Measurements from ENCODE around the gene MREG.
"Not testable (repeated sequence)": the region's sequence is repeated elsewhere in the genome, so short reads cannot be mapped to it uniquely, and the experiment has no call there.

MREG gene

DNA sequence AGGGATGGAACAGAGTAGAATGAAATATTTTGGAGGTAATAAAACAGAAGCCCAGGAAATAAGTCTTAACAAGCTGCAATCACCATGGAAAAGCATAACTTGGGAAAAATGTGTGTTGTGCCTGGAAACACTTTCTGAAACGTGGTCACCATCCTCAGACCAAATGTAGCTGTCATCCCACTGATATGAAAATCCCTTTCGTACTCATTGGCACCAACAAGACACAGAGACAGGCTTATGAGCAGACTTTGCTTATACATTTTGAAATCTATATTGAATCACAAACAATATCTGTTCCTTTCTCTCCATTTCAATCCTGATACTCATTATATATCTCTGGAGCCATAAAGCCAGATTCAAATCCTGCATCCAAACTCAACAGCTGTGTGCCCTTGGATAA lies 28.7 kb downstream of the MREG start:
- DNase-seq: no peak

DNA sequence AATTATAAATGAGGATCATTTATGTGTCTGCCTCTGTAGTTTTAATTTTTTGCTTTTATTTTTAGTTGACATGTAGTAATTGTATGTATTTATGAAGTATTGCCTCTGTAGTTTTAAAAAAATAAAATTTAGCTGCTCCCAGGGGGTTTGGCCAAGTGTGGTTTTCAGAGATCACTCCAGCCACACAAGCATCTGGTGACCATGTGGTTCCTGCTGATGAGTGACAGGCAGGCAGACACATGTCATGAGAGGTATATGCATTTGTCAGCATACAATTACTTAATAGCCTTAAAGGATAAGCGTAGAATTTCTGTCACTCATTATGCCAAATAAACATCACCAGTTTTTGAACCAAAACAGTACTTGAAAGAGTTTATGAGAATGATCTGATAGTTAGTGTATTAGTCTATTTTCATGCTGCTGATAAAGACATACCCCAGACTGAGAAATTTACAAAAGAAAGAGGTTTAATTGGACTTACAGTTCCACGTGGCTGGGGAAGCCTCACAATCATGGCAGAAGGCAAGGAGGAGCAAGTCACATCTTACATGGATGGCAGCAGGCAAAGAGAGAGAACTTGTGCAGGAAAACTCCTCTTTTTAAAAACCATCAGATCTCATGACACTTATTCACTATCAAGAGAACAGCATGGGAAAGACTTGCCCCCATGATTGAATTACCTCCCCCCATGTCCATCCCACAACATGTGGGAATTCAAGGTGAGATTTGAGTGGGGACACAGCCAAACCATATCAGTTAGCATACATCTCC lies 29.6 kb downstream of the MREG start:
- no peak for DNase-seq

DNA sequence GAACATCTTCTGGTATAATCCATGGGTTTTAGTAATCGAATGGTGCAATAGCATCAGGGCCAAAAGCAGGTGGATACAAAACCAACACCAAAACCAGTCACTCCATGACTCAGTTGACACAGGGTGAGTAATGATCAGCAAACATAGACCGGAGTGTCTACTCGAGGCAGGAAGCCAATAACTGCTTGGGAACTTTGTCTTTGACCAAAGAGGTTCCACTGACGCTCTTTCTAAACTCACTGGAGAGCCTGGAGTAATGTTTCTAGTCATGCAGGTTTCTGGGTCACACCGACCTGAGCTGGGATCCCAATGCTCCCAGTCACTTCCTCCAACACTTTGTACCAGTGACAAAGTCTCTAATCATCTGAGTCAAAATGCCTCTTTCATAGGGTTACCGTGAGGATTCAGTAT lies 30.9 kb downstream of the MREG start:
- no peak for DNase-seq

DNA sequence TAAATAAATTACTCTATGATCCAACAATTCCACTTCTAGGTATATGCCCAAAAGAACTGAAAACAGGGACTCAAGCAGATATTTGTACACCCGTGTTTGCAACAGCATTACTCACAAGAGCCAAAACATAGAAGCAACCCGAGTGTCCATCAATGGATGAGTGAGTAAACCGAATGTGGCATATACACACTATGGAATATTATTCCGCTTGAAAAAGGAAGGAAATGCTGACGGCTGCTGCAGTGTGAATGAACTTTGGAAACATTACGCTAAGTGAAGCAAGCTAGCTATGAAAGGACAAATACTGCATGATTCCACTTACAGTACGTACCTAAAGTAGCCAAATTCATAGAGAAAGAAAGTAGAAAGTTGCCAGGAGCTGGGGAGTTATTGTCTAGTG lies 32.2 kb downstream of the MREG start:
- DNase-seq: no peak

DNA sequence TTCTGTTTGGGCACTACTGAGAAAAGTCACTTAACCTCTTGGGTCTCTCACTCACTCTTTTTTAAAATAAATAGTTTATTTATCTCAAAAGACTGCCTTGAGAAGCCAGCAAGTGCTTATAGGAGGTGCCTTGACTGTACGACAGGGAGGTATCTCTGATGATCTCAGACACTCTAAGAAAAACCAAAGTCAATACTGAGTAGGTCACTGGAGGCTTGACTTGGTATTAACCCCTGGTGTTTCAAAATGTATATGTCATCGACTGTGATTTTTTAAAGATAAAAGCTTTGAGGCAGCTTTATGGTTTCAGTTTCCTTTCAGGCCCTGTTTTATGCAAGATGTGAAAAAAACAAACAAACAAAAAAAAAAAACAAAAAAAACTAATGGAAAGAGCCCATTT lies 33.7 kb downstream of the MREG start:
- no peak for DNase-seq

DNA sequence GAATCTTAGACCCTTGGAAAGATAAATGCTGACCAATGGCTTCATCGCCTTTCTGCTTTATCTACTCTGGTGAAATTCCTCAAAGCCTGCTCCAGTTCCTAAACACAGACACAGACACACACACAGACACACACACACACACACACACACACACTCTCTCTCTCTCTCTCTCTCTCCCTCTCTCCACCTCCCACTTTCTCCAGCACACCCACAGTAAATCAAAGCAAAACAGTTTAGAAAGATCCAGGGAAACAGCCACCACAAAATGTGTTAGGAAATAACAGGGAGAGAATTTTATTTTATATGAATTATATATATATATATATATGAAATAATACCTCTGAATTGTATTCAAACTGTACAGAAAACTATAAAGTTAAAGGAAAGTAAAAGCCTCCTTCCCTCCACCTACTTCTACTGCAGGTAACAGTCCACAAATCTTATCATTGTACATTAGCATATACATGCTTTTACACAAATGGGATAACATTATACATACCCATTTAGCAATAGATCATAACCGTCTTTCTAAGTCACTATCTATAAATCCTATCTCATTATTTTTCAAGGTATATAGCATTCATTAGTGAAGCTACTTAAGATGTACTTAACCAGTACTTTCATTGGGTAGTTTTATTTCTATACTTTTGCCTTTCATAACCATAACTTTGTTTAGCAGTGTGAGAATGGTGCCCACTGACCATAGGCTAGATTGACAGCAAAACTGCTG lies 38.5 kb downstream of the MREG start:
- DNase-seq: no peak

DNA sequence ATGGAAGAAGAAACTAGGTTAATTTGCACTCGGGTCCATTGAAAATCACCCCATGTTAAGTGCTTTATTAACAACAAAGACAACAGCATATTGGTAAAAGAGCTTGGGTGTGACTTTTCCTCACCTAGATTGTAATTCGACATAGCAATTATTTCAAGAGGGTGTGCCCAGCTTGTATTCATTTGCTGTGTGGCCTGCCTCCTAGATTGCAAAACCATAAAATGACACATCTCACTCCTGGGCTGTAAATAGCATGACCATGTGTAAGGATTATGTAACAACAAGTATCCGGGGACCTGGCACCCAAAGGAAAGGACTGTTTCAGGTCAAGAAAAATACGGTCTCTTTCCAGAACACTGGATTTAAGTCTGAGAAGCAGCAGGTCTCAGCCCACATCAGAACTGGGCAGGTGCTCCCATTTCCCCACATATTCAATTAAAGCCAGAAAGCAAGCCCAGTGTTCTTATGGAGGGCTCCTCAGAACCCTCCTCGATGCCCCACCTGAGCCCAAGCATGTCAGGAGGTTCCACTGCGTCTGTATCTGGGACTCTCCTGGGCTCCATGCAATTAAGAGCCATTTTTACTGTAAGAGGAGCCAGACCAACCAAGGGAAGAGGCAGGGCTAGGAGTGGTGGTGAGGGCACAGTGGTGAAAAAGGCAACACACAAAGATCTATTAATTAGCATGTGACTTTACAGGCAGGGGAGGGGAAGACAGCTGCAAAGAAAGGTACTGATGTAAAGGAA lies 39.2 kb downstream of the MREG start:
- DNase-seq: no peak

DNA sequence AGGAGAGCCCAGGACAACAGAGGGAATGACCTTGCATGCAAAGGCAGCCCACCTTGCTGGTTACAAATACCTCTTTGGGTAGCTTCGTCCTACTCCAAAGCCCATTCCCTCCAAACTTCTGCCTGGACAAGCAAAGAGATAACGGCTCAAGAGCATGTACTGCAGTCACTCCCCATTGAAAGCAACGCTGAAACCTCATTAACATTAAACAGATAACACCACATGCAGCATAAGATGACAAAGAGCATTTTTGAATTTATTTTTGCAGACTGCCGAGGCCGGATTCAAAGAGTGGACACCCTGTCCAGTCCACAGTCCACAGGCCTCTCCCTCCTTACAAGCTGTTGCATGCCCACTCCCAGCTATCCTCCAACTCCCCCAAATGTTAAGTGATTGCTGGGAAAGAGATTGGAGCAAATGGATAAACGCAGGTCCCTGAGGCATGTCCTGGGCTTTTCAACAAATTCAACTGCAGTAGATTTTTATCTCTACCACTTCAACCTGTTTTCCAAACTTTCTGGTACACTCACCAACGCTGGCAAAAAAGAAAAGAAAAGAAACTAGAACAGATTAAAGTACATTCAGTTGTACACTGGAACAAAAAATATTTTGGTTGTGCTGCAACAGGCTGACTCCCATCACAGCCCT lies 40.1 kb downstream of the MREG start:
- DNase-seq: no peak

DNA sequence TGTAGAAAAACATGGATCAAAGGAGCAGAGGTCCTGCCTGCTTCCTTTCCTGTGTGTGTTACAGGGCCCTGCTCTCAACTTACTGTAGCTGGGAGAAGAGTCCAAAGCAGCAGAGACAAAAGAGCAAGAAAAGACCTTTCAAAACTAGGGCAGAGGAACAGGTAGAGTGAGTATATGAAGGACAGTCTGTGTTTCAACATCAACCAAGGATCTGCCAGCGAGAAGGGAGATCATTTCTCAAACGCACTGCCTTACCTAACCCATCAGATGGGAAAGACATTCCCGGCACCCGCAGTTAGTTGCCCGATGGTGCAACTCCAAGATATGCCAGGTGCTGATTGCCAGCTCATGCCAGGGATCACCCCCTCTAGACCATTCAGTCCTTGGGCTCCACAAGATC lies 41.7 kb downstream of the MREG start:
- no peak for DNase-seq

DNA sequence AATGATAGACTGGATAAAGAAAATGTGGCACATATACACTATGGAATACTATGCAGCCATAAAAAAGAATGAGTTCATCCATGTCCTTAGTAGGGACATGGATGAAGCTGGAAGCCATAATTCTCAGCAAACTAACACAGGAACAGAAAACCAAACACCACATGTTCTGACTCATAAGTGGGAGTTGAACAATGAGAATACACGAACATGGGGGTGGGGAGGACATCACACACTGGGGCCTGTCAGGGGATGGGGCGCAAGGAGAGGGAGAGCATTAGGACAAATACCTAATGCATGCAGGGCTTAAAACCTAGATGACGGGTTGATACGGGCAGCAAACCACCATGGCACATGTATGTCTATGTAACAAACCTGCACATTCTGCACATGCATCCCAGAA lies 42.5 kb downstream of the MREG start:
- DNase-seq: not testable (repeated sequence)

DNA sequence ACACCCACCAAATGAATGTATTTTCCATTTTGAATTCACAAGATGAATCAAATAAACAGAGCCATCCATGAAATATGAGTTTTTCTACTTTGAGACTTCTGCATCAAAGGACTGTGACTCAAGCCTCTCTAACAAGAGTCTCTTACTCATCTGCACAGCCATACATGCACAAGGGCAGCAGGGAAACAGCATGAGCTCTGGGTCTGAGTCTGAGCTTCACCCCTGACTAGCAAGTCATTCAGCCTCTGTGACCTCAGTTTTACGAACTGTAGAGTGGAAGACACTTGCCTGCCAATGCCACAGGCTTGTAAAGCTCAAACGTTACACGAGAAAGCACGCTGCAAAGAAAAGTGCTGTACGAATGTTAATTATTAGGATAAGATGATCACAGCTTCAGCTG lies 42.9 kb downstream of the MREG start:
- DNase-seq: no peak

DNA sequence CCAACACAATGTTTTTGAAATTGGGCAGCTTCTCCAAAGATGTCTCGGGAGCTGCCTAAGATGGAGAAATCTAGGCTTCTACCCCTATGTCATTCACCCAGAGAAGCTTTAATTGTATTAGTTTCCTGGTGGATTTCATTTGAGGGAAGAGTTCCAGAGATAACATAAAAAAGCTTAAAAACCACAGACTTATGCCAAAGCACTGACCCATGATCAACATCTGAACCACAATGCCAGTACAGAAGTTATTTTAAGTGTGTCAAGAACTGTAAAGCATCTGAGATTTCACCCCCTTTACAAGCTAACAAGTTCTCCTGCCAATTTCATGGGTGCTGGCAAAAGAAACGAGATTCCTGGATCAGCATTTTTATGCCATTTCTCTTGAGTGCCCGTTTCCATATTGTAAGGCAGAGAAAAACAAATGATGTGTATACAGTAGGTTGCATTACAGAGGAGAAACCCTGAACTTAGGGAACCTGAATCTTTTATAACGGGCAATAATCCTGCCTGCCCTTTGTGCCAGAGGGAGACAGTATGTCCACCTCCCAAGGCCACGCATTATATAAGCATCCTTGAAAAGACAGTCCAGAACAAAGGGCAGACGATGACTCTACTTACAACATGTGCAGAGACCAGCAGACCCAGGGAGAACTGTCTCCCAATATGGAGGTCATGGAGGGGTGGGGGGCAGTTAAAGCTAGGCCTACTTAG lies 44.1 kb downstream of the MREG start:
- no peak for DNase-seq

DNA sequence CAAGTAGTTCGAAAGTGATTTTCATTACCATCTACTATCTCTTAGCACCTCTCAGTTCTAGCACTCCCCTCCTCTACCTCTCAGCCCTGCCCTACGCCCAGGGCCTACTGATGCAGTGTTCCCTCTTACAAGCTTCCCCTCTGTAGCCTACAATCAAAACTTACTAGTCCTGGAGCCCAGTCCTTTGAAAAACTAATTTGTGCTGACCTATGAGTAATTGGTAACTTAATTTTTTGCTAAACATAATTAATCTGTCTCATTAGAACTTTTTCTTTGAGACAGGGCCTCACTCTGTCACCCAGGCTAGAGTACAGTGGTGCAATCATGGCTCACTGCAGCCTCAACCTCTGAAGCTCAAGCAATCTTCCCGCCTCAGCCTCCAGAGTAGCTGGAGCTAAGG lies 44.9 kb downstream of the MREG start:
- no peak for DNase-seq

DNA sequence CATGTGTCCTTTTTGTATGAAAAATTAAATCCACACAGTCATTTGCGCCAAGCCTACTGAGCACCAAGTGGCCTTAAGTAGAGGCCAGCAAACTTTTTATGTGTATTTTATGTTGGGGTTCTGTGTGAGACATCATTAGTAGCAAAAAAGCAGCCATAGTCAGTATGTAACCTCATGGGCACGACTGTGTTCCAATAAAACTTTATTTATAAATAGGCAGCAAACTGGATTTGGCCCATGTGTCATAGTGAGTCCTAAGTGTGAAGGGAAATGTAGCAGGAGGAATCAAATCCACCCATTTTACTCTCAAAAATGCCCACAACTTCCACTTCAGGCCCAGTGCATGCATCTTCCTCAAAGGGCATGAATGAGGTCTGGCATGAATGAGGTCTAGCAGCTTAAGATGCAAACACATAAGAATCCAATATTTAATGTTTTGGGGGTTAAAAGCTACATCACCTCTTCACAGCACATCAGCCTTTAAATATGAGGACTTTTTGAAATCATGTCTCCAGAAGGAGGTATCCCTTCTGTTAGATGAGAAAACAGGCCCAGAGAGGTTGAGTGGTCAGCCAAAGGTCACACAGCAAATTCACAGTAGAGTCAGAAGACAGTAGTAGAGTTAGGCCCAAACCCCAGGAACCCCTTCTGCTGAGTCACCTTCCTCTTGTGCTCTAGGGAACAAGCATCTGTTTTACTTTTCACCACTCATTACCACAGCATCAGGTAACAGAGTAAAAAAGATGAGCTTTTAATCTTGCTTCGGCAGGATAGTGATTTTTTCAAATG lies 45.6 kb downstream of the MREG start:
- DNase-seq: no peak

DNA sequence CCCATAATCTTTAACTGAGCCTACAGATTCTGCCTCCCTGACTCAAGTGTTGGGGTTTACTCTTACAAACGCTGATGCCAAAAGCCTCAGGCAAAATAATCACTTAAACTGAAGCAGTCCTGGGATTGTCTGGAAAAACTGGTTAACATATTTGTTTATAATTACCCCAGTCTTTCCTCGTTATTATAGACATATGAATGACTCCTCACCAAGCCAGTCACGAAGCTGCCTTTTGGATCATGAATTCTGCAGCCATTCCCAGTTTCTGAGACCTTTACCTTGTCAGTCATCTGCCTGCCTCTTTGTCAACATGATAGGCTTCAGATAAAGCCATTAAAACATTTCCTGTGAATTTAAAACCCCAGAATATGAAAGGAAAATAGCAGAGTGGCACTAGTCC lies 46.4 kb downstream of the MREG start:
- peak in 1 of 6 experiments; percentile 2 for DNase-seq

DNA sequence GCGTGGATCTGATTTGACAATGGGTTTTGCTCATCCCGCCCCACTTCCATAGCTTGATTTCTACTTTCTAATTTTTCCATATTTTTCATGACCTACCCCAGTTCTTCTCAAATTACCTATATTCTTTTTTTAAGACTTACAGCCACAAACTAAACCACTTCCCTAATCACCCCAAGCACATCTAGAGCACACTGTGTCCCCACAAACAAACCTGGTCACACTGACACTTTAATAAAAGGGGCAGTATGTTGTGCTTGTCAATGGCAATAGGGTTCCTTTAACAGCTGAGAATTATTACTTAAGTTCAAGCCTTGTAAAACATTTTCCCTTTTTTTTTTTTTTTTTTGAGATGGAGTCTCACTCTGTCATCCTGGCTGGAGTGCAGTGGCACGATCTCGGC lies 47.1 kb downstream of the MREG start:
- no peak for DNase-seq

DNA sequence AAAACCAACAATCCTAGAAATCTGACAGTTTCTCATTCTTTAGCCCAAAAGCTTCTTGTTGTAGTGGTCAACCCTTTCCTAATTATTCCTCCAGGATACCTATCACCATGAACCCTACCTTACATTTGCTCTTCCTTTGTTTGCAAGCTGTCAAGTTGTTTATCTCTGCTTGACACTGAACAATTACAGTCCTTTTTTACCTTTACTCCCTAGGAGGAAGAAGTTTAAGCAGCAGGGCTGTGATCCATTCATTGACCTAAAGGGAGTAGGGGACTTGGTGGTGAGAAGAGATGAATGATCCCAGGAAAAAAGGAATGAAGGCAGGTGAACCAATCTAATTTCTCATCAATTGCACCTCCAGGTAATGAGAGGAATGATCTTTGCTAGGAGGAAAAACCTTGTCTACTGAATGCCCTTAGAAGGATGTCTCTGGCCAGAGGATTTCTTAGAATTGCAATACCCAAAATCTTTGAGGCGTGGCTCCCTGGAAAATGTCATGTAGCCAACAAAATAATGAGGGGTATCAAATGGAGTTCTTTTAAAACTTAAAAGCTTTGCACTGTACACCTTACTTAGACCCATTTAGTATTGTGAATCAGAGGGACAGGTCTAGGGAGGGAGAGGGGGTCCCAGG lies 47.7 kb downstream of the MREG start:
- no peak for DNase-seq

DNA sequence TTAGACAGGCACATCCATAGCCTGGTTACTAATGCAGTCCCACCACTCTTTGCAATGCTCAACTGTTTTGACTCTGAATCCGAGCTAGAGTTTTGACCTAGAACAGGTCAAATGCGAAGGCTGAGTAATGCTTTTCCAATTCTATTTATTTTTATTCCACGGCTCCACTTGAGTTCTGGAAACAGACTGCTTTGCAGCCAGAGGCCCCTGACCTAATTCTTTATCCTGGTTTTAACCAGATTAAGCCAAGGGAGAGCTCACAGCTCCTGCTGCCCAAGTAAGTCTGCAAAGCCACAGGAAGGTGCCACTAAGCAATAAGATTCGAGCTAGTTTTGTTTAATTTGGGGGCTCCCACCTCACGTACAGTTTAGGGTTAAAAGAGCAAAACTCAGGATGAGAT lies 51.4 kb downstream of the MREG start:
- no peak for DNase-seq

DNA sequence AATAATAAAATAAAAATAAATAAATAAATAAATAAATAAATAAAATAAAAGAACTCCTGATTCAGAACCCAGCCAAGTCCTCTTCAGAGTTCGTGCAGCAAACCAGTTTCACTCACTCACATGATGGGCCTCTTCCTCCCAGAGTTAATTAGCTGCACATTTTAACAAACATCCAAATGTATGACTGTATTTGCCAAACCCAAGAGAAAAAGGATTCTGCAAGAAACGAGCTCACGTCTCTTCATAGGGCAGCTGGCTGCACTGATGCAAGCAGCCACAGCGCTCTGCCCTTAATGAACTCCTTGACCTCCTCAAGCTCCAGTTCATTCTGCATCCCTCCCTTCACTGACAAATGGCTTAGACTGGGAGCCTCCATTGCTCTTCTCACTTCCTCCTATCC lies 55.1 kb downstream of the MREG start:
- DNase-seq: no peak

DNA sequence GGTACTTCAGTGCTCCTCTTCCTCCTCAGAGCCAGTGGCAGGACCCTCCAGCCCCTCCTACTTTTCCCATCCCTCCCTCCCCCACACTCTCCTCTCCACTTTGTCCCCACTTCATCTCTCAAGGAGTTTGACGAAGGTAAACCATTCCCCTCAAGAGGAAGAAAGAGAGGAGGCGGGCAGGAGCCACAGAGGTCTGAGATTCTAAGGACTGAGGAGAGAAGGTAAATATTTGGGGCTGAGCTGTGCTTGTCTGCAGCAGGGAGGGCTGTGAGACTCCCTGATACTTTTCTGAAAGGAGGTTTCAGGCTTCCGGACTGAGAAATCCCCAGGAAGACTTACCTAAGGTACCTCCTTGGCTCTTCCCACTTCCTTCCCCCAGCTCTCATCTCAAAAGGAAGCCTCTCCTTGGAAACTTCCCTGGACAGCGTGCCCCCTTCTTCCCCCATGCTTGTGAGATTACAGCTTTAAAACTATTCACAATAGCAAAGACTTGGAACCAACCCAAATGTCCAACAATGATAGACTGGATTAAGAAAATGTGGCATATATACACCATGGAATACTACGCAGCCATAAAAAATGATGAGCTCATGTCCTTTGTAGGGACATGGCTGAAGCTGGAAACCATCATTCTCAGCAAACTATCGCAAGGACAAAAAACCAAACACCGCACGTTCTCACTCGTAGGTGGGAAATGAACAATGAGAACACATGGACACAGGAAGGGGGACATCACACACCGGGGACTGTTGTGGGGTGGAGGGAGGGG lies 55.8 kb downstream of the MREG start:
- DNase-seq: not testable (repeated sequence)
